Common myeloid progenitor, CD34-positive (primary cell): Measurements from ENCODE around the gene KLHL18.
A peak's percentile ranks its signal among the peaks of the same experiment; 100 is the strongest.
"Not testable (repeated sequence)": the region's sequence is repeated elsewhere in the genome, so short reads cannot be mapped to it uniquely, and the experiment has no call there.

ENCODE experiments used
- CTCF ChIA-PET: fragments of 350-600 bp; sonication (Branson Sonifier 250); formaldehyde crosslinking; loops from one replicate; lab custom pipeline; 2021; ENCODE audit warnings: antibody characterized with exemption; lab: Charles Lee
- POLR2A ChIA-PET: fragments of 350-600 bp; sonication (Branson Sonifier 250); formaldehyde crosslinking; loops from one replicate; lab custom pipeline; 2021; ENCODE audit warnings: antibody characterized with exemption; lab: Charles Lee
- DNase-seq, 3 donors: peaks; one replicate each; pipeline versions ENCODE4 v3.0.0 to v3.0.0-alpha.2; 2013
- H3K27ac ChIP-seq, 2 experiments: 1 replicate in 1 of 2; 2 replicates in 1 of 2; pipeline ENCODE4 v1.7.0; 2013; ENCODE audit warnings: inconsistent platforms in 2 of 2, low read length in 2 of 2, mild to moderate bottlenecking in 2 of 2, low read depth in 1 of 2, moderate library complexity in 1 of 2; ENCODE audit not compliant: severe bottlenecking in 2 of 2, insufficient read depth in 1 of 2, poor library complexity in 1 of 2
- H3K27me3 ChIP-seq, 5 experiments: replicated peaks in 2 of 5; 1 replicate in 3 of 5; 2 replicates in 2 of 5; pipeline versions ENCODE4 v1.6.1 to v1.7.0; 2013; ENCODE audit warnings: low read length in 4 of 5, mild to moderate bottlenecking in 2 of 5, moderate library complexity in 2 of 5, inconsistent platforms in 1 of 5; ENCODE audit not compliant: insufficient read depth in 5 of 5, control insufficient read depth in 4 of 5
- H3K36me3 ChIP-seq, 4 experiments: 1 replicate in 2 of 4; 2 replicates in 2 of 4; pipeline versions ENCODE4 v1.6.1 to v1.7.0; 2013; ENCODE audit warnings: low read length in 3 of 4, control low read depth in 1 of 4, mild to moderate bottlenecking in 1 of 4; ENCODE audit not compliant: control insufficient read depth in 4 of 4, insufficient read depth in 4 of 4
- H3K4me1 ChIP-seq, 4 experiments: 1 replicate in 3 of 4; 2 replicates in 1 of 4; pipeline versions ENCODE4 v1.6.1 to v1.7.1; 2013; ENCODE audit warnings: low read length in 3 of 4, mild to moderate bottlenecking in 3 of 4, control low read depth in 1 of 4, inconsistent platforms in 1 of 4, moderate library complexity in 1 of 4; ENCODE audit not compliant: control insufficient read depth in 4 of 4, insufficient read depth in 4 of 4; ENCODE audit errors: control extremely low read depth in 1 of 4
- H3K4me3 ChIP-seq, 7 experiments: 1 replicate in 4 of 7; 2 replicates in 3 of 7; pipeline versions ENCODE4 v1.5.1 to v1.7.0; 2013; ENCODE audit warnings: mild to moderate bottlenecking in 7 of 7, low read length in 6 of 7, moderate library complexity in 6 of 7, inconsistent platforms in 2 of 7, low read depth in 2 of 7, control low read depth in 1 of 7; ENCODE audit not compliant: insufficient read depth in 4 of 7, control insufficient read depth in 1 of 7; ENCODE audit errors: extremely low read depth in 1 of 7
- H3K9me3 ChIP-seq, 5 experiments: 1 replicate in 4 of 5; 2 replicates in 1 of 5; pipeline versions ENCODE4 v1.6.1 to v1.7.1; 2013; ENCODE audit warnings: low read length in 4 of 5, mild to moderate bottlenecking in 2 of 5, inconsistent platforms in 1 of 5, low read depth in 1 of 5, moderate library complexity in 1 of 5; ENCODE audit not compliant: control insufficient read depth in 4 of 5, insufficient read depth in 2 of 5; ENCODE audit errors: control extremely low read depth in 1 of 5
- WGBS: methylation state at CpG from one replicate; pipeline ENCODE4 v1.1.5; 2013; ENCODE audit not compliant: insufficient coverage; 5-methylcytosine and 5-hydroxymethylcytosine counted together

KLHL18 gene

DNA sequence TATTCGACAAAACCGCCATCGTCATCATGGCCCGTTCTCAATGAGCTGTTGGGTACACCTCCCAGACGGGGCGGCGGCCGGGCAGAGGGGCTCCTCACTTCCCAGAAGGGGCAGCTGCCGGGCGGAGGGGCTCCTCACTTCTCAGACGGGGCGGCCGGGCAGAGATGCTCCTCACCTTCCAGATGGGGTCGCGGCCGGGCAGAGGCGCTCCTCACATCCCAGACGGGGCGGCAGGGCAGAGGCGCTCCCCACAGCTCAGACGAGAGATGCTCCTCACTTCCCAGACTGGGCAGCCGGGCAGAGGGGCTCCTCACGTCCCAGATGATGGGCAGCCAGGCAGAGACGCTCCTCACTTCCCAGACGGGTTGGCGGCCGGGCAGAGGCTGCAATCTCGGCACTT, 26.5 kb downstream of the KLHL18 start:
- H3K27ac ChIP-seq, H3K36me3 ChIP-seq, H3K4me1 ChIP-seq, POLR2A ChIA-PET, H3K27me3 ChIP-seq, H3K4me3 ChIP-seq, DNase-seq, H3K9me3 ChIP-seq: not testable (repeated sequence)
- CTCF ChIA-PET = interaction anchor here (1.4 kb wide), 2 partner anchors 13 to 17 kb away, joined by 3 to 5 read pairs; no protein-coding TSS in a partner anchor
- 100% methylated on average over 10 of the region's 28 CpGs for WGBS

DNA sequence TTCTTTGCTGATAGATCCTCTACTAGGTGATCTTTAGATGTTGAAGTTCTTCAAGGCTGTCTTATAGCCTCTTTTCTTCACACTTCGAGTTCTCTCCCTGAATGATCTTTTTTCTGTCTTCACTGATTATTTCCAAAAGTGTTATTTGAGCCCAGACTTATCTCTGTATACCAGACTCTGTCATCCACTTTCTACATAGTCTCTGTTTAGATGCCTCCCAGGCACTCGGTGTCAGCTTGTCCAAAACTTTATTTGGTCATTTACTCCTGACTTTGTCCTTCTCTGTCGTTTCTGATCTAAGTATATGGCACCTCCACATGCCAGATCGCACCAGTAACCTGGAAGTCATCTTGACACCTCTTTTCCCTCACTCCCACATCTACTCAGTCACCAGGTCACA, 27.6 kb downstream of the KLHL18 start:
- Histone ChIP-seq H3K27me3 (no peaks in the 10 kb centered on the region), H3K27ac (no peak overlapping the region), H3K4me1 (peaks cover 0 to 8% (median 5%) of the 10 kb centered on the region in 4 experiments), H3K4me3 (no peak overlapping the region), H3K36me3 (peaks cover 2 to 3% (median 2%) of the 10 kb centered on the region in 4 experiments), H3K9me3 (no peaks in the 10 kb centered on the region)
- POLR2A ChIA-PET = no interaction called here
- no peak for DNase-seq
- CTCF ChIA-PET = interaction anchor here (1.4 kb wide), 2 partner anchors 12 to 16 kb away, joined by 3 to 5 read pairs; no protein-coding TSS in a partner anchor
- WGBS = 94% methylated on average over 4 of the region's 4 CpGs

DNA sequence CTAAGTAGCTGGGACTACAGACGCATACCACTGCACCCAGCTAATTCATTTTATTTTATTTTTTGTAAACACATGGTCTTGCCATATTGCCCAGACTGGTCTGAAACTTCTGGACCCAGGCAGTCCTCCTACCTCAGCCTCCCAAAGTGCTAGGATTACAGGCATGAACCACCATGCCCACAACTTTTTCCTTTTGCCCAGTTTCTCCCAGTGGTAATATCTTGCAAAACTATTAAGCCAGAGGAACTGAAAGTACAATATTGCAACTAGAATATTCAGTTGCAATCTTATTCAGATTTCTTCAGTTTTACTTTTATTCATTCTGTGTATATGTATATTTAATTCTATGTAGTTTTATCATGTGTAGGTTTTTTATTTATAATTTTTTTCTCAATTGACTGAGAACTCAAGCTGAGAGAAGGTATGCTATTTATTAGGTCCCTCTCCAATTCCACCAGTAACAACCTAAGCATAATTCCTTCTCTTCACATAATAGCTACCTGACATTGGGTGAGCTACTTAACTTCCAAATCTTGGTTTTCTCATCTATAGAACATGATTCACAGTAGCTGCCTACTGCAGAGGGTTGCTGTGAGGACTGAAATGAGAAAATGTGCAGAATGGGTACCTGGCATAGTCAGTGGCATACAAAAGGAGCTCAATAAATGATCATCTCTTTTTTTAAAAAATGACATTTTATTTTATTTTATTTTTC, 30.8 kb downstream of the KLHL18 start:
- DNase-seq = no peak
- peaks cover 0 to 11% (median 6%) of the 10 kb centered on the region in 4 experiments for H3K4me1 ChIP-seq
- CTCF ChIA-PET = interaction anchor here (0.6 to 3.6 kb wide), 4 partner anchors 10 to 282 kb away, joined by 3 to 18 read pairs (median 3); no protein-coding TSS in a partner anchor
- H3K27ac ChIP-seq = peak overlapping the region in 1 of 2 experiments; percentile 17
- H3K36me3 ChIP-seq = peaks cover 0 to 4% (median 1%) of the 10 kb centered on the region in 4 experiments
- H3K27me3 ChIP-seq = no peaks in the 10 kb centered on the region
- H3K9me3 ChIP-seq = no peaks in the 10 kb centered on the region
- POLR2A ChIA-PET = interaction anchor here (0.6 to 0.7 kb wide), 2 partner anchors 15 to 32 kb away, joined by 3 to 4 read pairs; no protein-coding TSS in a partner anchor
- 86% methylated on average over 1 of the region's 1 CpG for WGBS
- no peak overlapping the region for H3K4me3 ChIP-seq

DNA sequence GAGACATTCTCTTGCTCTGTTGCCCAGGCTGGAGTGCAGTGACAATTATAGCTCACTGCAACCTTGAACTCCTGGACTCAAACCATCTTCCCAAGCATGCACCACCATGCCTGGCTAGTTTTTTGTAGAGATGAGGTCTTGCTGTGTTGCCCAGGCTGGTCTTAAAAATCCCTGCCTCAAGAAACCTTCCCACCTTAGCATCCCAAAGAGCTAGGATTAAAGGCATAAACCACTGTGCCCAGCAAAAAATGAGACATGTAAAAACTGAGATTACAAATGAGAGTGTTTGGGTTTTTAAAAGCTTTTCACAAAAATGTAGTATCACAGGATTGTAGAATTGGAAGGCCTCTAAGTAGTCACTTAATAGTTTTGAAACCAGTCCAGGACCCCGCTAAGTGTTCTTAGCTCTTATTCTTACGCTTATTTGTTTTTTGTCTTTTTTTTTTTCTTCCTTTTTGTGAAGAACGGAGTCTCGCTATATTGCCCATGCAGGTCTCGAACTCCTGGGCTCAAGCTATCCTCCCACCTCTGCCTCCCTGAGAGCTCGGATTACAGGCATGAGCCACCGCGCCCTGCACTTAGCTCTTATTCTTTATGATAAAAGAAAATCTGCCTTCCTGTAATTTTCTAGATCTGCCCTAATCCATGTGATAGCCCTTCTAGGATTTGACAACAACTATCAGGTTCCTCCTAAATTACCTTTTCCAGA, 31.5 kb downstream of the KLHL18 start:
- CTCF ChIA-PET = interaction anchor here (0.6 to 3.6 kb wide), 3 partner anchors 9 to 23 kb away, joined by 3 to 18 read pairs (median 3); no protein-coding TSS in a partner anchor
- whole genome bisulfite sequencing = 100% methylated on average over 3 of the region's 8 CpGs
- Histone ChIP-seq H3K27me3 (no peaks in the 10 kb centered on the region), H3K27ac (peak overlapping the region in 1 of 2 experiments; percentile 17), H3K36me3 (peaks cover 0 to 4% (median 2%) of the 10 kb centered on the region in 4 experiments), H3K4me1 (peaks cover 0 to 11% (median 6%) of the 10 kb centered on the region in 4 experiments), H3K4me3 (no peak overlapping the region), H3K9me3 (no peaks in the 10 kb centered on the region)
- no peak for DNase-seq
- POLR2A ChIA-PET = interaction anchor here (0.6 to 0.7 kb wide), 5 partner anchors 16 to 276 kb away, joined by 3 to 4 read pairs (median 3); no protein-coding TSS in a partner anchor

DNA sequence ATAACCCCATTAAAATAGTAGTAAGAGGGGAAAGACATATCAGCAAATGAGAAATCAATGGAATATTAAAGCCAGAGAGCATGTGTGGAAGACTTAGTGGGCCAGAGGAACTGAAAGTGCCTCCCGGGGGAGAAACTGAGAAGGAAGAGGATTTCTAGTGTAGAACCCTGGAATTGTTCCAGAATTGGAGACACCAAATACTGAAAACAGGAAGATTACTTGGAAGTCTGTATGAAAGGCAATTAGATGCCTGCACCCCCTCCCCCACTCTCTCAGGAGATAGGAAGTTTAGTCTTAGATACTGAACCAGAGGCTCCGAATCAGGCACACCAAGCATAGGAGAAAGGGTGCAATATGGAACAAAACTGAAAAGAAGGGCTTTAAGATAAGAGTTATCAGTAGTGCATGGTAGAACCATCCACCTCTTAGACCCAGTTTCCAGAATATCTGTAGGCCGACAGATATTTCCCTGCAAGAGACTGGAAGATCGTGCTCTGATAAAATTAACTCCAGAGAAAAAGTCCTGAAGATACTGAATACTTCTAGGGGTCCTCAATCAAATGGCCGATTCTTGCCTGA, 32.4 kb downstream of the KLHL18 start:
- H3K27ac ChIP-seq = peak overlapping the region in 1 of 2 experiments; percentile 45
- peak overlapping the region in 1 of 7 experiments; percentile 46 for H3K4me3 ChIP-seq
- DNase-seq = no peak
- WGBS = 45% methylated on average over 5 of the region's 5 CpGs
- ChIA-PET CTCF (no interaction called here), POLR2A (interaction anchor here (0.6 kb wide), 1 partner anchor 277 kb away, joined by 3 read pairs; no protein-coding TSS in a partner anchor)
- no peaks in the 10 kb centered on the region for H3K9me3 ChIP-seq
- peaks cover 0 to 11% (median 6%) of the 10 kb centered on the region in 4 experiments for H3K4me1 ChIP-seq
- H3K27me3 ChIP-seq = no peaks in the 10 kb centered on the region
- peaks cover 0 to 10% (median 7%) of the 10 kb centered on the region in 4 experiments for H3K36me3 ChIP-seq

DNA sequence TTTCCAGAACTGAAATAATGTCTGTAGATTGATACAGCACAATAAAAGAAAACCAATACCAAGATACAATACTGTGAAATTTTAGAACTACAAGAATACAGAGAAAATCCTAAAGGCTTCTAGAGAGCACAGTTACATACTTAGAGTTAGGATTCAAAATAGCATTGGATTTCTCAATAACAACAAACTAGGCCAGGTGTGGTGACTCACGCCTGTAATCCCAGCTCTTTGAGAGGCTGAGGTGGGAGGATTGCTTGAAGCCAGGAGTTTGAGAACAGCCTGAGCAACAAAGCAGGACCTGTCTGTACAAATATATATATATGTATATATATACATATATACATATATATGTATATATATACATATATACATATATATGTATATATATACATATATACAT, 33.4 kb downstream of the KLHL18 start:
- H3K4me3 ChIP-seq, H3K9me3 ChIP-seq, H3K27me3 ChIP-seq, DNase-seq, POLR2A ChIA-PET: not testable (repeated sequence)
- Histone ChIP-seq H3K36me3 (peaks cover 2 to 16% (median 11%) of the 10 kb centered on the region in 4 experiments), H3K27ac (peak overlapping the region in 1 of 2 experiments; percentile 44), H3K4me1 (peaks cover 0 to 11% (median 6%) of the 10 kb centered on the region in 4 experiments)
- CTCF ChIA-PET = interaction anchor here (0.7 kb wide), 1 partner anchor 65 kb away, joined by 3 read pairs; no protein-coding TSS in a partner anchor
- no CpG with 5 or more reads among the region's 1 CpG for WGBS
